ENCODE measurements around the gene UACA. TPM values are rescaled to one million over a fixed set of nuclear protein-coding genes. Genes with fewer than 3 reads are reported as not detected.

The UACA gene
- total and polyA plus RNA-seq, 9 of the 15 experiments (the other 6 are each of a cell fraction or from before 2014, with no cell fraction given) = 0.06 to 0.33 (median 0.15) TPM; not detected in 5

DNA sequence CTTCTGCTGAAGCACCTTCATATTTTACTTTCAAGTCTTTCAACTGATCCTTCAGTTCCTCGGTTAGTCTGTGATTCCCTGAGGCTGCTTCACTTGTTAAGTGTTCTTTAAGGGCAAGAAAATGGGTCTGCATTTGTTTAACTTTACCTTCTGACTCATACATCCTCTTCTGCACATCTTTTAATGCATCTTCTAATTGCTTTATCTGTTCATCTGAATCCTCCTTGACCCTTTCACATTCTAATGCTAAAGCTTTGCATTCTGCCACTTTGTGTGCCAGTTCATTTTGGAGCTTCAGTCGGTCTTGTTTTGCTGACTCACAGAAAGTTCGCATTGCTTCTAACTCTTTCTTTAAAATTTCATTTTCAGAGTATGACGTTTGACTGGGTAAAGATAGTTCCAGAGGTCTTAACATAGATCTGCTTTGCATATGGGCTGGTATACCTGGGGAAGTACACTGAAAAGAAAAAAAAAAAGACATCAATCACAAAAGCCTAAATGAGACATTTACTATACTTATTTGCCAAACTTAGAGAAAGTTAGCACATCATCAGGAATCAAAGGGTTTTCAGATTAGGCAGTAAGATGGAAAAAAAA lies 94.3 kb downstream of the UACA start:
- no peak overlapping the region for H3K27ac ChIP-seq (ENCODE audit: extremely low read depth, low read depth, low read length)

More for the DNA sequence above, 94.3 kb downstream of the UACA start:
- ATAC-seq = no peak
- no peaks in the 10 kb centered on the region for H3K9me3 ChIP-seq (replicated peaks; ENCODE audit: control insufficient read depth, insufficient read depth, low read depth, low read length)
- intact Hi-C loops (cut with micrococcal nuclease) (no loop called here), in situ Hi-C loops (cut with MboI) (no loop called here)
- peaks cover 0 to 2% of the 10 kb centered on the region in 2 experiments; a peak in 2 of 5 replicates for H3K27me3 ChIP-seq (ENCODE audit: control insufficient read depth in 2 of 2, insufficient read depth in 2 of 2, low read length in 2 of 2)
- no peak for FAIRE-seq
- no peak overlapping the region for H3K9ac ChIP-seq (ENCODE audit: insufficient read depth in 1 of 2, low read depth in 2 of 2, low read length in 2 of 2)
- H3K4me2 ChIP-seq (ENCODE audit: insufficient read depth, low read length) = no peak overlapping the region
- no peaks in the 10 kb centered on the region for H3K36me3 ChIP-seq (ENCODE audit: control insufficient read depth, insufficient read depth, low read length)
- CTCF ChIA-PET (ENCODE audit: low intra/inter-chr PET ratio) = no interaction called here
- POLR2A ChIA-PET = no interaction called here
- no peak overlapping the region for H2AFZ ChIP-seq (ENCODE audit: low read depth, low read length)
- WGBS (ENCODE audit: insufficient coverage, low coverage, missing lambda C conversion rate) = 0% methylated on average over 4 of the region's 4 CpGs
- TF ChIP-seq, protein P1, sequence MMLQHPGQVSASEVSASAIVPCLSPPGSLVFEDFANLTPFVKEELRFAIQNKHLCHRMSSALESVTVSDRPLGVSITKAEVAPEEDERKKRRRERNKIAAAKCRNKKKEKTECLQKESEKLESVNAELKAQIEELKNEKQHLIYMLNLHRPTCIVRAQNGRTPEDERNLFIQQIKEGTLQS (IDR thresholded peaks at IDR 0.05) = no peak
- TF ChIP-seq, protein P1 (CRISPR knock-in tag; conservative IDR thresholded peaks at IDR 0.05) = no peak
- TF ChIP-seq CREB3L1 (IDR thresholded peaks at IDR 0.05; ENCODE audit: borderline replicate concordance, low read depth) = no peak
- 0 out of 2 replicates have a peak, but pooled peaks have one; percentile 11 for TF ChIP-seq ZNF316 (IDR thresholded peaks at IDR 0.05)
- no peaks in the 10 kb centered on the region for H3K79me2 ChIP-seq (ENCODE audit: control insufficient read depth, insufficient read depth, low read length)
- BruUV-seq (replicated peaks) = no TSS peak
- H4K20me1 ChIP-seq (replicated peaks; ENCODE audit: control insufficient read depth, insufficient read depth, low read length) = no peaks in the 10 kb centered on the region
- no peak overlapping the region for H3K4me3 ChIP-seq
- no peaks in the 10 kb centered on the region for H3K9me1 ChIP-seq (ENCODE audit: control insufficient read depth, insufficient read depth, low read length)
- DNase-seq (ENCODE audit: extremely low read depth in 1 of 4, low spot score in 3 of 4) = no peak
- no peaks in the 10 kb centered on the region for H3K4me1 ChIP-seq (replicated peaks in 1 of 2; ENCODE audit: control insufficient read depth in 2 of 2, insufficient read depth in 2 of 2, low read length in 2 of 2)

Measured in K562 (cell line).